GM19467 (cell line): ENCODE measurements around the gene CD33.
"Not testable (repeated sequence)": the region's sequence is repeated elsewhere in the genome, so short reads cannot be mapped to it uniquely, and the experiment has no call there.

Source experiments
- ATAC-seq: cut with Tn5 transposase; IDR thresholded peaks from one replicate; pipeline ENCODE4 v1.9.1; 2021; ENCODE audit warnings: mild to moderate bottlenecking, moderate library complexity; ENCODE audit not compliant: unreplicated experiment

The CD33 gene

GRCh38 chr19:51224898-51225393, at the start of gene CD33:
TSS of gene CD33 (plus strand) at chr19:51225080. CDS start at chr19:51225119, 39 bp downstream.
- not testable (repeated sequence) for ATAC-seq

- ATAC-seq: no peak
These were observed 45.6 kb upstream of the CD33 start for GRCh38 chr19:51179256-51179655.

GRCh38 chr19:51181377-51181912, 43.4 kb upstream of the CD33 start:
- ATAC-seq: no peak

GRCh38 chr19:51181913-51182419, 42.9 kb upstream of the CD33 start:
- no peak for ATAC-seq

GRCh38 chr19:51183629-51184028, 41.3 kb upstream of the CD33 start:
- no peak for ATAC-seq

DNA sequence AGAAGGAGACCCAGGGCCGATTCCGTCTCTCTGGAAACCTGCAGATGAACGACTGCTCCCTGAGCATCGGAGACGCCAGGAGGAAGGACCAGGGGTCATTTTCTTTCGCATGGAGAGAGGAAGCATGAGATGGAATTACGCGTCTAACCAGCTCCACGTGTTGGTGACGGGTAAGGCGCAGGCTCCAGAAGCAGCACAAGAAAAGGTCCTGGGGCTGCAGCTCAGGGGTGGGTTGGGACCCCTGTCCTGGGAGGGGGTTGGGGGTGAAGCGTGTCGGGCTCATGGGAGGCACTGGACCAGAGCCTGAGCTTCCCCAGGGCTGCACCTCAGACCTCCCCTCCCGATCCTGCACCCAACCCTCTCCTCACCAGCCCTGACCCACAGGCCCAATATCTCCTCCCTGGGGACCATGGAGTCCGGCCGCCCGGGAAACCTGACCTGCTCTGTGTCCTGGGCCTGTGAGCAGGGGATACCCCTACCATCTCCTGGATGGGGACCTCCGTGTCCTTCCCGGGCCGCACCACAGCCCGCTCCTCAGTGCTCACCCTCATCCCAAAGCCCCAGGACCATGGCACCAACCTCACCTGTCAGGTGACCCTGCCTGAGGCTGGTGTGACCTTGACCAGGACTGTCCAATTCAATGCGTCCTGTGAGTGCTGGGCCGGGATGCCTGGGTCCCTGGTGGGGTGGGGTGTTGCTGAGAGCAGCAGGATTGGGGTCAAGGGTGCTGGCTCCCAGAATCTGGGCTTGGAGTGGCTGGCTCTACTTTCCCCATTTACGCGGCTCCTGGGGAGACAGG, 39.6 kb upstream of the CD33 start:
- ATAC-seq: no peak

DNA sequence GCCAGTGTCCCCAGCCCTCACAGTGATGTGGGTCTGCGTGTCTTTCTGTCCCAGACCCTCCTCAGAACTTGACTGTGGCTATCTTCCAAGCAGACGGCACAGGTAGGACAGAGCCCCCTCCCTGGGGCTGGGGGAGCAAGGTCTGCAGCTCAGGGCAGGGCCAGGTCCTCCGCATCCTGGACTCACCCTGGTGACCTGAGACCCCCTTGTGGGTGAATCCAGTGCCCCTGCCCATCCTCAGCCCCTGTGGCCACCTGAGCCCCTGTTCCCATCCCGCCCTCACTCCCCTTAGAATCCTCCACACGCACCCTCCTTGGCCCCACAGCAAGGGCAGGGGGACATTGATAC, 39.0 kb upstream of the CD33 start:
- no peak for ATAC-seq

GRCh38 chr19:51186323-51186722, 38.6 kb upstream of the CD33 start:
- ATAC-seq: no peak

- no peak for ATAC-seq
These were observed 37.3 kb upstream of the CD33 start for GRCh38 chr19:51187395-51188226.

DNA sequence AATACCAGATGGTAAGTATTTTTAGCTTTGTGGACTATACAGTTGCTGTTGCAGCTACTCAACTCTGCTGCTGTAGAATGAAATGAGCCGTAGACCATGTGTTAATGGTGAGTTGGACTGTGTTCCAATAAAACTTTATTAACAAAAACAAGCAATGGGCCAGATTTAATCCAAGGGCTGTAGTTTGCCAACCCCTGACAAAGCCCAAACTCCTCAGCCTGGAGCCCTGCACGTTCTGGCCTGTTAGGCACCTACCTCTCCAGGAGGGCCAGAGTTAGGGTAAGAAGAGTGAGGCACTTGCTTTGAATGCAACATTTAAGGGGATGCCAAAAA, 36.7 kb upstream of the CD33 start:
- no peak for ATAC-seq

- no peak for ATAC-seq
These were observed 32.2 kb upstream of the CD33 start for GRCh38 chr19:51192689-51193088.

DNA sequence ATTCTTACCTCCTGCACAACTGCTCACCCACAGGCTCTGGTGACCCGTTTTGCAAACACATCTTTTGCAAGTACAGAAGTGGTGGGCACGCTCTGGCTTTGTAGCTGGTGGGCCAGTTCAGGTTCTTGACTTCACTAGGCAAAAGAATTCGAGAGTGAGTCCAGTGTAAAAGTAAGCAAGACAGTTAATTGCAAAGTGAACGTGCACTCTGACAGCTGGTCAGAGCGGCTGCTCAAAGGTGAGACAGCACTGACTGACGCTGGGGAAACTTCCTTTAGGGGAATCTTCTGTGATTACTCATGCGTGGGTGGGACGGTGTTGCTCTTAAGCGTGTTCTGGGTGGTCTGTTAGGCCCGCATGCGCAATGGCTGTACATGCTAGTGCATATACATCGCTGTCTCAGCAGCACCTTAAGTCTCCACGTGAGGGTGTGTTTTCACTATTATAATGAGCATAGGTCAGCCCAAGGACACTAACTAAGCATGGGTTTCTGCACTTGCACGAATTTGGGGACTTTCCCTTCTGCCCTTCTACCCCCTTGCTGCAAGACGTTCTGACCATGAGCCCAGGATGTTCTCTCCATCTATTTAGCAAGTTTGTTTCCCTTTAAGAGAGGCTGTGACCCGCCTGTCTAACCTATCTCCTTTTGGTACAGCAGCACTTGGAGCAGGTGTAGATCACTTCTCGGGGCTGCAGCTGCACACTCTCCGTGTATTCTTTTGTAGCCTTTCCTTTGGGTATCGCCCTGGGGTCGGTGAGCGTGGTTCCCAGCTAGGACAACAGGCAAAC, 30.2 kb upstream of the CD33 start:
- no peak for ATAC-seq

- no peak for ATAC-seq
These were observed 29.6 kb upstream of the CD33 start for GRCh38 chr19:51195316-51195586.

DNA sequence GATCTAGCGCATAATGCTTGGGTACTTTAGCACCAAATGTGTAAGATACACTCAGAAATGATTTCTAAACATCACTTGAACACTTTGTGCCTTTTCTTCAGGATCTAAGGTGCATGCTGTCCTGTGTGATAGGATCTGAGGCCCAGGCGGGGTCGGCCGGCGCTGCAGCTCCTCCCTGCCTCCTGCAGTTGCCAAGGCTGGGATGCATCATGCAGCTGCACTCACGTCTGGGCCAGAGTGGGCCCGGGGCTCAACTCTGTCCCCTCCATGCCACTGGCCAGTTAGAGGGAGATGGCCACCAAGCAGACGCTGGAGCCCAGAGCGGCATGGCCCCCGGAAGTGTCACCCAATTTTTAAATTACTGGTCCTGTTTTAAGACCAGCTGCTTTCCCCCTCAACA, 29.3 kb upstream of the CD33 start:
- ATAC-seq: no peak

DNA sequence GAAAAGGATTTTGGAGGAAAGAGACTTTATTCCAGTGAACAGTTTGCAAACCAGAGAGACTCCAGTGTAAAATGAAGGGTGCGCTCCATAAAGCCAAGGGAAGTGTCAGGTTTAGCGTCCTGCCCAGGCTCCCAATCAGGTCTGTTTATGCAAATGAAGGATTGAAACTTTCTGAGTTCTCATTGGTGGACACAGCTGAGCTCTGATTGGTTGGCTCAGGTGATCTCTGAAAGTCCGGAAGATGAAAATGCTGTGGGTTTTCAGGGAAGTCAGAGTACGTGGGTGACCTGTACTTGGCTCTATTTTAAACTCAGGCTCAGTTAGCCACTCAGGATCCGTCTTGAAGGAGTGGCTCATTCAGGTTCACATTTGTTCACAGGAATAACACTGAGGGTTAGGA, 28.7 kb upstream of the CD33 start:
- no peak for ATAC-seq

DNA sequence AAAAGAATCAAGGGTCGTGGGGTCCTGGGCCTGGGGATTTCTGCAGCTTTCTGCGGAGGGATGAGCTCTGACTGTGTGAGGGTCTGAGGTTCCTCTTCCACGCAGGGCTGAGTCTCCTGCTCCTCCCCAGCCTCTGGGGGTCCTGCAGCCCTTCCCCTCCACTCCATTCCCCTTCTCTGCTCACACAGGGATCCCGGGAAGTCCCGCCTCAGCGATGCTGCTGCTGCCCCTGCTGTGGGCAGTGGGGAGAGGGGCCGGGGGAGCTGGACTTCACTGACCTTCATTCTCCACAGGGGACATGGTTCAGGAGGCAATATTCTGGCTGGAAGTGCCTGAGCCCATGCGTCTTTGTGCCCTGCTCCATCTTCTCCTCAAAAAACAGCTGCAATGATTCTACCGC, 26.2 kb upstream of the CD33 start:
- ATAC-seq: no peak

DNA sequence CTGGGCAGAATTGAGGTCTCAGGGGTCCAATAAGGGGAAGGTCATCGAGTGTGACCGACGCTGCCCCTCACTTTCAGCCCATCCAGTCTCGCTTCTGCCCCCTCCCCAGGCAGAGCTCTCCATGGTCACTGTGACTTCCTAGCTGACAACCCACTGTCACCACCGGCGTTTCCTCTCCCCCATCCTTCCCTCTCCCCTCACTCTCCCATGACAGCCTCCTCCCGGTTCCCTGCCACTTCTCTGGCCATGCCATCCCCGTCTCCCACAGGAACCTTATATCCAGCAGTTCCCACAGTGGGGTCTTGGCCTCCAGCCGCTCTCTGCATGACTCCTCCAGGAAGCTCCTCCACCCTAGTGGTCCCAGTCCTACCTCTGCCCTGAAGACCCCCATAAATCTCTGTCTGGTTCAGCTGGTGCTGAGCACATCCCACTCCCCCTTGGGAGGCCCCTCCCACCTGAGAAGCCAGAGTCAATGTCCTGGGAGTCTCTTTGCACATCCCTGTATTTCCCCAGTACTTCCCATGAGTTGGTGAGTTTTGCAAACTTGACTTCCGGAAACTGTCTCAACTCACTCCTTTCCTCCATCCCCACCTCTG, 24.7 kb upstream of the CD33 start:
- no peak for ATAC-seq

DNA sequence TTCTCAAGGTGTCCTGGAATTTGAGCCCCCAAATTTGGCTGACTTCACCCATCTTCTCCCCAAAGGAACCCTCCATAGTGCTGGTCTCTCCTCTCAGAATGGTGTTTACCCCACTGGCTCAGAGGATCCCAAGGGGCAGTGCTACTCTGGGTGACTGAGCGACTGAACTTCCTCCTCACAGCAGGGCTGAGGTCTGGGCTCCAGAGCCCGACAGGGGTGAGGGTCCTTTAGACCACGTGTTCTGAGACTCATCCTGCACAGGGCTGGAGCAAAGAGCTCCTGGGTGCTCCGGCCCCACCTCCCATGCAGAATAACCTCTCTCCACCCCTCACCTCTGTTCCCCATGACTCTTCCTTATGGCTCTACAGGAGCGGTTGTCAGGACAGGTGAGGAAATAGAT, 23.2 kb upstream of the CD33 start:
- ATAC-seq: no peak

GRCh38 chr19:51203916-51204315, 21.0 kb upstream of the CD33 start:
- no peak for ATAC-seq

GRCh38 chr19:51204321-51204720, 20.6 kb upstream of the CD33 start:
- ATAC-seq: no peak

GRCh38 chr19:51207747-51208146, 17.1 kb upstream of the CD33 start:
- no peak for ATAC-seq
